IMR-90 (cell line): Measurements from ENCODE around the gene IP6K3. TPM values are rescaled to one million over a fixed set of nuclear protein-coding genes. Genes with fewer than 3 reads are reported as not detected.

Source experiments
- ATAC-seq: fragments of 200-7000 bp; cut with Tn5 transposase; 2 replicates; pipeline ENCODE4 v1.9.1; 2020; ENCODE audit warnings: low read depth, mild to moderate bottlenecking, moderate library complexity
- BruUV-seq: library from RNA; stranded (reverse); fragments of 400-500 nt; replicated peaks from 2 replicates; lab custom pipeline; 2021; lab: Mats Ljungman, UMichigan
- CTCF ChIA-PET: fragments of 300-600 bp; formaldehyde crosslinking; extraction: SDS; loops from one replicate; lab custom pipeline; 2021; ENCODE audit warnings: antibody characterized with exemption; lab: Yijun Ruan, JAX
- POLR2A ChIA-PET: fragments of 300-600 bp; sonication (Branson Sonifier 250); formaldehyde crosslinking; loops from one replicate; lab custom pipeline; 2022; ENCODE audit warnings: antibody characterized with exemption; ENCODE audit not compliant: unreplicated experiment; lab: Charles Lee
- DNase-seq: peaks from one replicate; pipeline ENCODE4 v3.0.0; 2013
- H2AFZ ChIP-seq: replicated peaks from 2 replicates; pipeline ENCODE3; 2013; ENCODE audit warnings: low read length, mild to moderate bottlenecking; ENCODE audit not compliant: poor library complexity
- H2AK5ac ChIP-seq: 2 replicates; pipeline ENCODE4 v1.6.1; 2013; ENCODE audit warnings: low read depth, low read length, inconsistent platforms
- H2AK9ac ChIP-seq: replicated peaks from 2 replicates; pipeline ENCODE3; 2013; ENCODE audit warnings: mild to moderate bottlenecking, low read depth, low read length, moderate library complexity; ENCODE audit not compliant: poor library complexity
- H2BK120ac ChIP-seq: 2 replicates; pipeline ENCODE4 v1.6.1; 2013; ENCODE audit warnings: low read depth, low read length, inconsistent platforms
- H2BK15ac ChIP-seq: 3 replicates; pipeline ENCODE4 v1.6.1; 2013; ENCODE audit warnings: low read depth, low read length, inconsistent platforms
- H2BK20ac ChIP-seq: 2 replicates; pipeline ENCODE4 v1.6.1; 2013; ENCODE audit warnings: low read depth, mild to moderate bottlenecking, inconsistent platforms, low read length, moderate library complexity
- H2BK5ac ChIP-seq: 2 replicates; pipeline ENCODE4 v1.6.1; 2013; ENCODE audit warnings: mild to moderate bottlenecking, low read depth, low read length, inconsistent platforms; ENCODE audit not compliant: poor library complexity, severe bottlenecking
- H3K14ac ChIP-seq: replicated peaks from 2 replicates; pipeline ENCODE4 v1.6.1; 2013; ENCODE audit warnings: low read depth, low read length, inconsistent platforms
- H3K18ac ChIP-seq: 2 replicates; pipeline ENCODE4 v1.6.1; 2013; ENCODE audit warnings: low read depth, low read length, control low read depth
- H3K23ac ChIP-seq: 2 replicates; pipeline ENCODE4 v1.6.1; 2013; ENCODE audit warnings: low read depth, low read length, inconsistent platforms
- H3K27ac ChIP-seq: 2 replicates; pipeline ENCODE4 v1.5.1; 2013; ENCODE audit warnings: mild to moderate bottlenecking, control low read depth, low read length; ENCODE audit not compliant: insufficient read depth
- H3K27me3 ChIP-seq: 2 replicates; pipeline ENCODE4 v1.6.1; 2013; ENCODE audit warnings: low read length; ENCODE audit not compliant: control insufficient read depth, insufficient read depth
- H3K36me3 ChIP-seq: 2 replicates; pipeline ENCODE4 v1.6.1; 2013; ENCODE audit warnings: low read length, mixed read lengths; ENCODE audit not compliant: control insufficient read depth, insufficient read depth
- H3K4ac ChIP-seq: 2 replicates; pipeline ENCODE4 v1.6.1; 2013; ENCODE audit warnings: low read depth, low read length, inconsistent platforms
- H3K4me1 ChIP-seq: 2 replicates; pipeline ENCODE4 v1.6.1; 2013; ENCODE audit warnings: low read length, mixed read lengths; ENCODE audit not compliant: control insufficient read depth, insufficient read depth
- H3K4me2 ChIP-seq: 2 replicates; pipeline ENCODE4 v1.6.1; 2013; ENCODE audit warnings: low read depth, mild to moderate bottlenecking, control low read depth, low read length, moderate library complexity
- H3K4me3 ChIP-seq: 2 replicates; pipeline ENCODE4 v1.5.1; 2013; ENCODE audit warnings: low read depth, mild to moderate bottlenecking, control low read depth, low read length, moderate library complexity; ENCODE audit not compliant: insufficient read depth
- H3K56ac ChIP-seq: 2 replicates; pipeline ENCODE4 v1.6.1; 2013; ENCODE audit warnings: low read length, inconsistent platforms; ENCODE audit not compliant: insufficient read depth; ENCODE audit errors: extremely low read depth
- H3K79me1 ChIP-seq, 2 experiments: 2 replicates each; pipeline ENCODE4 v1.6.1; 2013; ENCODE audit warnings: low read length in 2 of 2, inconsistent platforms in 1 of 2, low read depth in 1 of 2
- H3K9ac ChIP-seq: 2 replicates; pipeline ENCODE4 v1.6.1; 2013; ENCODE audit warnings: low read depth, low read length, control low read depth
- H3K9me1 ChIP-seq: 2 replicates; pipeline ENCODE4 v1.6.1; 2013; ENCODE audit warnings: low read length, inconsistent platforms; ENCODE audit not compliant: insufficient read depth
- H3K9me3 ChIP-seq: 2 replicates; pipeline ENCODE4 v1.6.1; 2013; ENCODE audit warnings: low read length; ENCODE audit not compliant: control insufficient read depth, insufficient read depth
- H4K20me1 ChIP-seq: 2 replicates; pipeline ENCODE4 v1.6.1; 2013; ENCODE audit warnings: low read length, inconsistent platforms; ENCODE audit not compliant: insufficient read depth
- H4K5ac ChIP-seq: 2 replicates; pipeline ENCODE4 v1.6.1; 2013; ENCODE audit warnings: mild to moderate bottlenecking, low read depth, low read length, control low read depth
- H4K8ac ChIP-seq, 2 experiments: 2 replicates each; pipeline ENCODE4 v1.6.1; 2013; ENCODE audit warnings: low read depth in 2 of 2, low read length in 2 of 2, control low read depth in 1 of 2, inconsistent platforms in 1 of 2
- H4K91ac ChIP-seq: 2 replicates; pipeline ENCODE4 v1.6.1; 2013; ENCODE audit warnings: low read depth, low read length, inconsistent platforms; ENCODE audit not compliant: insufficient read depth
- CHD1 ChIP-seq: IDR thresholded peaks from 2 replicates; pipeline ENCODE4 v1.6.1; 2012; ENCODE audit warnings: low read depth, low read length, improper control_type of control experiment
- MAFK ChIP-seq: IDR thresholded peaks from 2 replicates; pipeline ENCODE4 v1.6.1; 2012; ENCODE audit warnings: low read depth, low read length, improper control_type of control experiment
- WGBS, 2 experiments: methylation state at CpG; one replicate each; pipeline versions ENCODE4 v1.1.5 to v1.1.7; 2013; ENCODE audit warnings: missing lambda C conversion rate in 2 of 2; ENCODE audit not compliant: insufficient read length in 1 of 2; ENCODE audit errors: extremely low coverage in 2 of 2; 5-methylcytosine and 5-hydroxymethylcytosine counted together
- dilution Hi-C: fragments of 300-500 bp; cut with HindIII; formaldehyde crosslinking; loops from one replicate; pipeline ENCODE4 v1.14.3; 2018; ENCODE audit warnings: low sequenced_read_pairs; ENCODE audit not compliant: unreplicated experiment
- in situ Hi-C: fragments of 300-500 bp; cut with MboI; formaldehyde crosslinking; loops from 3 replicates; pipeline ENCODE4 v1.14.3; 2019; ENCODE audit warnings: low sequenced_read_pairs, inconsistent platforms, mixed read lengths
- intact Hi-C: fragments of 100-400 bp; cut with micrococcal nuclease; formaldehyde crosslinking; loops from 2 replicates; pipeline ENCODE4 v1.10.0; 2022
- polyA plus RNA-seq, 3 experiments: library from polyadenylated mRNA; depleted of rRNA; stranded (reverse); fragments of >200 nt; gene quantifications; 2 replicates each; pipeline ENCODE4 v1.2.3, GENCODE V29; 2012; ENCODE audit warnings: low replicate concordance in 1 of 3
- total RNA-seq: library from RNA; depleted of rRNA; stranded (reverse); fragments of >200 nt; gene quantifications from 2 replicates; pipeline ENCODE4 v1.2.3, GENCODE V29; 2012

IP6K3 gene
- total and polyA plus RNA-seq, 2 of the 4 experiments (the other 2 are of a cell fraction), result 0.18 to 0.51 TPM

DNA sequence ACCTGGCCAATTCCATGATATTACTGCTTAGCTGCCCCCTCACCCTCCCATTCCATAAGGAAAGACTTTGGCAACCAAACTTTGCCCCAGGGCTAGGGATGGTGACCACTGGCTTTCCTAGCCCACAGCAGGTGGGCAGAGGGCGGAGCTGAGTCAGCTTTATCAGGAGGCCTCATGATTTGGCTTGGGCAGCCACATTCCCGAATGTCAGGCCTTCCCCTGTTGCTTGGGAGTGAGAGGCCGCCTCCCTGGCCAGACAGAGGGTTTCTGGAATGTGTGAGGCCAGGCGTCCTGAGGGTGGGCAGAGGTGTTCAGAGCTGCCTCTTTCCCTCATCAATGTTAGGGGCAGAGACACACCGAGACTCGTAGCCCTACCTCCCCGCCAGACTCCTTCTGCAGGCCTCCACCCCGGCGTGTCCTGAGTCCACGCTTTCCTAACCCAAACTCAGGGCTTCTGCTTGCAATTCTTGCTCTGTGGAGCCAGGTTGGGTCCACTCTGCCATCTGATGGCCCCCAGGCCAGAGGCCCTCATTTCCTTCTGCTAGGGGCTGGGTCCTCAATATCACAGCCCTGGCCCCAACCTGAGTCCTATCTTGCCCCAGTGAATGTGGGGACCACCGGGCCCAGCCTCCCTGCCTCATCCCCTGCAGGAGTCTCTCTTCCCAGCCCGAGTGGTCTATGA is 54.5 kb downstream of the IP6K3 start:
- Histone ChIP-seq H4K5ac (no peak overlapping the region), H2AFZ (peak overlapping the region; percentile 1), H2BK15ac (no peak overlapping the region), H4K8ac (no peak overlapping the region), H2AK5ac (no peak overlapping the region), H3K4me3 (no peak overlapping the region), H4K20me1 (peaks cover 6% of the 10 kb centered on the region; the same call in 1 of the 2 replicates), H3K18ac (no peak overlapping the region), H3K9me3 (no peaks in the 10 kb centered on the region), H4K91ac (no peak overlapping the region), H3K79me1 (peaks cover 0 to 22% of the 10 kb centered on the region in 2 experiments; a peak in 2 of 4 replicates), H3K9ac (no peak overlapping the region), H2BK120ac (no peak overlapping the region), H3K56ac (no peak overlapping the region), H3K4me1 (peaks cover 17% of the 10 kb centered on the region), H3K27me3 (no peaks in the 10 kb centered on the region), H2AK9ac (no peak overlapping the region), H3K9me1 (peaks cover 25% of the 10 kb centered on the region), H2BK5ac (no peak overlapping the region), H3K4me2 (no peak overlapping the region), H3K36me3 (peaks cover 16% of the 10 kb centered on the region; the same call in 1 of the 2 replicates), H3K27ac (no peak overlapping the region), H3K23ac (no peak overlapping the region), H3K4ac (no peak overlapping the region), H2BK20ac (no peak overlapping the region), H3K14ac (no peak overlapping the region)
- 91% methylated on average over 5 of the region's 12 CpGs; no CpG with 5 or more reads in 1 of the 2 experiments for WGBS, 2 experiments
- BruUV-seq, result no TSS peak
- ATAC-seq, result no peak
- CTCF ChIA-PET, result interaction anchor here (0.5 to 0.6 kb wide), 2 partner anchors 8 to 11 kb away, joined by 3 to 4 read pairs; no protein-coding TSS in a partner anchor
- POLR2A ChIA-PET, result no interaction called here
- DNase-seq, result no peak
- dilution Hi-C loops (no loop called here), in situ Hi-C loops (no loop called here), intact Hi-C loops (no loop called here)
- peak; percentile 64; the same call in 1 of the 2 replicates for TF ChIP-seq MAFK
- TF ChIP-seq CHD1, result no peak
